Measurements from ENCODE around the gene SKA3.

GRCh38 chr13:21106089-21106488 lies 70.3 kb downstream of the SKA3 start:
- no peak for TF ChIP-seq YY1 (IDR thresholded peaks at IDR 0.05; ENCODE audit: insufficient read depth, insufficient read length)
- no peak for TF ChIP-seq SUZ12 (IDR thresholded peaks at IDR 0.05; ENCODE audit: extremely low read depth, insufficient read depth, insufficient read length)
- TF ChIP-seq ZNF274 (IDR thresholded peaks at IDR 0.05; ENCODE audit: low read depth, low read length) = no peak
